ENCODE results near the gene ABLIM3.

Gene ABLIM3

DNA sequence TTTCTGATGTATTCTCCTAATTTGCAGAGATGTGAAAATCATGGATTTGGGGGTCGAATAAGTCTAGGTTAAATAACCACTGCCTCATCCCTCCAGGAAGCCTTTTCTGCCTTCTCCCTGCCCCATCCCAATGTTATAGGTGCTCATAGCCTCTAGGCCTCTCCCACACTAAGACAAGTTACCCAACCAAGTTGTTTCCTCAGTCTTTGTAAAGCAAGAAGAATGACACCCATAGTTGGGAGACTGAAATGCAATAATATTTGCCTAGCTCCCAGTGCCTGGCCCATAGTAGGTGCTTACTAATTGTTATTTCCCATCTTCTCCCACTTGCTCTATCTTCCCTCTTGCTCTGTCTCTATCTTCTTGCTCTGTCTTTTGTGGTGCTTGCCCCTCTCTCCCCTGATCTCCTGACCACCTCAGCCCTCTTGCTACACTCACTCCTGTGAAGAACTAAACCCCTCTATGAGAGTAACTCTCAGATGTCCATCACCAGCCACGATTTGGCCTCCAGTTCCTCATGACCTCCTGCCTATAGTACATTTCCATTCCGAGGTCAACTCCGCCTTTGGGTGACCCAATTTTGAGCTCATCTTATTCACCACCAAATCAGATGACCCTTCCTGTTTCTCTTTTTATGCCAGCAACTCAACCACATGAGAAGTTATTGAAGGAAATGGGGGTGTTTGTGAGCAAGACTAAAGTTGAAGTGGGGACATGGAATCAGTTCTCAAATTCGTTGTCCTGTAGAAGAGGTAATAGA lies 137.3 kb downstream of the ABLIM3 start:
- TF ChIP-seq SIN3A (IDR thresholded peaks at IDR 0.05; ENCODE audit: borderline replicate concordance, insufficient read depth, low read length): no peak

DNA sequence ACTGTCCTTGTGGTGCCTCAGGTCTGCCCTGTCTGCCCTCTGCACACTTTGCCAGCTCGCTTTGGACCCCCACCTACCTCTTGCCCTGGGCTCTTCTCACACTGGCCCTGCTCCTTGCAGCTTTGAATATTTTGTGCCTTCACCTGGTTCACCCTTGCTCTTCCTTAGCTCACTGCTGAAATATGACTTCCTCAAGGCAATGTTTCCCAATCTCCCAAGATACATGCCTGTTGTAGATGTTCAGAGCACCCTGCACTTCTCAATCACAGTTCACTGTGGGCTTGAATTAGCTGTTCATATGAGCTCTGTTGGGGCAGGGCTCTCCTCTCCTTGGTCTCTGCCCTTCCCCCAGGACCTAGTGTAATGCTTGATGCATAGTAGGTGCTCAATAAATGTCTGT lies 138.4 kb downstream of the ABLIM3 start:
- TF ChIP-seq FOXP2 (optimal IDR thresholded peaks at IDR 0.05; ENCODE audit: borderline replicate concordance, extremely low read depth, extremely low read length, insufficient read depth) (no peak), POLR2AphosphoS5 (IDR thresholded peaks at IDR 0.05; ENCODE audit: low read depth, low read length) (no peak), SIN3A (IDR thresholded peaks at IDR 0.05; ENCODE audit: borderline replicate concordance, insufficient read depth, low read length) (no peak), TAF1 (IDR thresholded peaks at IDR 0.05; ENCODE audit: borderline replicate concordance, insufficient read depth, low read length) (no peak)
- TF ChIP-seq, protein P1, sequence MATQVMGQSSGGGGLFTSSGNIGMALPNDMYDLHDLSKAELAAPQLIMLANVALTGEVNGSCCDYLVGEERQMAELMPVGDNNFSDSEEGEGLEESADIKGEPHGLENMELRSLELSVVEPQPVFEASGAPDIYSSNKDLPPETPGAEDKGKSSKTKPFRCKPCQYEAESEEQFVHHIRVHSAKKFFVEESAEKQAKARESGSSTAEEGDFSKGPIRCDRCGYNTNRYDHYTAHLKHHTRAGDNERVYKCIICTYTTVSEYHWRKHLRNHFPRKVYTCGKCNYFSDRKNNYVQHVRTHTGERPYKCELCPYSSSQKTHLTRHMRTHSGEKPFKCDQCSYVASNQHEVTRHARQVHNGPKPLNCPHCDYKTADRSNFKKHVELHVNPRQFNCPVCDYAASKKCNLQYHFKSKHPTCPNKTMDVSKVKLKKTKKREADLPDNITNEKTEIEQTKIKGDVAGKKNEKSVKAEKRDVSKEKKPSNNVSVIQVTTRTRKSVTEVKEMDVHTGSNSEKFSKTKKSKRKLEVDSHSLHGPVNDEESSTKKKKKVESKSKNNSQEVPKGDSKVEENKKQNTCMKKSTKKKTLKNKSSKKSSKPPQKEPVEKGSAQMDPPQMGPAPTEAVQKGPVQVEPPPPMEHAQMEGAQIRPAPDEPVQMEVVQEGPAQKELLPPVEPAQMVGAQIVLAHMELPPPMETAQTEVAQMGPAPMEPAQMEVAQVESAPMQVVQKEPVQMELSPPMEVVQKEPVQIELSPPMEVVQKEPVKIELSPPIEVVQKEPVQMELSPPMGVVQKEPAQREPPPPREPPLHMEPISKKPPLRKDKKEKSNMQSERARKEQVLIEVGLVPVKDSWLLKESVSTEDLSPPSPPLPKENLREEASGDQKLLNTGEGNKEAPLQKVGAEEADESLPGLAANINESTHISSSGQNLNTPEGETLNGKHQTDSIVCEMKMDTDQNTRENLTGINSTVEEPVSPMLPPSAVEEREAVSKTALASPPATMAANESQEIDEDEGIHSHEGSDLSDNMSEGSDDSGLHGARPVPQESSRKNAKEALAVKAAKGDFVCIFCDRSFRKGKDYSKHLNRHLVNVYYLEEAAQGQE (IDR thresholded peaks at IDR 0.05; ENCODE audit: insufficient read depth in 1 of 2, low read depth in 2 of 2, low read length in 2 of 2): no peak

DNA sequence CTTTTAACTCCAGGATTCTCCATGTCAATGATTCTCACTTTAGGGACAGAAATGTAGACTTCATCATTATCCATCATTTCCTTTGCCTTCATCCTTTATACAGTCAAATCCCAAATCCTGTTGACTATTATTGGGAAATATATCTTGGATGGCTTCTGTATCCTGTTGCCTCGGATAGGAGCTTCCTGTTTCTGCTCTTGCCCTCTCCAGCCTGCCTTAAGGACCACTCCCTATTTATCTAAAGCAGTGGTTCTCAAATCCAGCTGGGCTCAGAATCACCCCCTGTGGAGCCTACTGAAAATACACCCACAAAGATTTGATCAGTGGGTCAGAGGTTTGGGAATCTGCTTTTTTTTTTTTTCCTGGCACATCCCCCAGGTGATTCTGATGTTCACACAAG lies 138.8 kb downstream of the ABLIM3 start:
- TF ChIP-seq FOXP2 (optimal IDR thresholded peaks at IDR 0.05; ENCODE audit: borderline replicate concordance, extremely low read depth, extremely low read length, insufficient read depth) (no peak), SIN3A (IDR thresholded peaks at IDR 0.05; ENCODE audit: borderline replicate concordance, insufficient read depth, low read length) (no peak), TAF1 (IDR thresholded peaks at IDR 0.05; ENCODE audit: borderline replicate concordance, insufficient read depth, low read length) (no peak), POLR2AphosphoS5 (IDR thresholded peaks at IDR 0.05; ENCODE audit: low read depth, low read length) (no peak)
- TF ChIP-seq, protein P1 (IDR thresholded peaks at IDR 0.05; ENCODE audit: insufficient read depth in 1 of 2, low read depth in 2 of 2, low read length in 2 of 2): no peak

DNA sequence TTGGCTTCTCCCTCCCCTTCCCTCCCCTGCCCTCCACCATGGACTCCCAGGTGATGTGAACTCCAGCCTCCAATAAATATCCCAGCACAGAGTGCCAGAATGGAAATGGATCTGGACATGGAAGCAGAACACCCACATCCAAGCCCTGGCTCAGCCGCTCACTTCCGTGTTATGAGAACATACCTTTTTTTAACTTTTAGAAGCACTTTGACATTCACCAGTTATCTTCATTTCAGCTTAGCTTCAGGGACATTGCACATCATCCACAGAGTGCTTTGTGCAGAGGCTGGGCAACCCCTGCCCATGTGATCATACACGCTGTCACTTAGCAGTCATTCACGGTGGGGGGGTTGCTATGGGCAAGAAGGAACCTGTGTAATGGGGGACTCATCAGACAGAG lies 139.5 kb downstream of the ABLIM3 start:
- TF ChIP-seq SIN3A (IDR thresholded peaks at IDR 0.05; ENCODE audit: borderline replicate concordance, insufficient read depth, low read length) (no peak), POLR2AphosphoS5 (IDR thresholded peaks at IDR 0.05; ENCODE audit: low read depth, low read length) (no peak), FOXP2 (optimal IDR thresholded peaks at IDR 0.05; ENCODE audit: borderline replicate concordance, extremely low read depth, extremely low read length, insufficient read depth) (no peak), TAF1 (IDR thresholded peaks at IDR 0.05; ENCODE audit: borderline replicate concordance, insufficient read depth, low read length) (no peak)
- TF ChIP-seq, protein P1 (IDR thresholded peaks at IDR 0.05; ENCODE audit: insufficient read depth in 1 of 2, low read depth in 2 of 2, low read length in 2 of 2): no peak

DNA sequence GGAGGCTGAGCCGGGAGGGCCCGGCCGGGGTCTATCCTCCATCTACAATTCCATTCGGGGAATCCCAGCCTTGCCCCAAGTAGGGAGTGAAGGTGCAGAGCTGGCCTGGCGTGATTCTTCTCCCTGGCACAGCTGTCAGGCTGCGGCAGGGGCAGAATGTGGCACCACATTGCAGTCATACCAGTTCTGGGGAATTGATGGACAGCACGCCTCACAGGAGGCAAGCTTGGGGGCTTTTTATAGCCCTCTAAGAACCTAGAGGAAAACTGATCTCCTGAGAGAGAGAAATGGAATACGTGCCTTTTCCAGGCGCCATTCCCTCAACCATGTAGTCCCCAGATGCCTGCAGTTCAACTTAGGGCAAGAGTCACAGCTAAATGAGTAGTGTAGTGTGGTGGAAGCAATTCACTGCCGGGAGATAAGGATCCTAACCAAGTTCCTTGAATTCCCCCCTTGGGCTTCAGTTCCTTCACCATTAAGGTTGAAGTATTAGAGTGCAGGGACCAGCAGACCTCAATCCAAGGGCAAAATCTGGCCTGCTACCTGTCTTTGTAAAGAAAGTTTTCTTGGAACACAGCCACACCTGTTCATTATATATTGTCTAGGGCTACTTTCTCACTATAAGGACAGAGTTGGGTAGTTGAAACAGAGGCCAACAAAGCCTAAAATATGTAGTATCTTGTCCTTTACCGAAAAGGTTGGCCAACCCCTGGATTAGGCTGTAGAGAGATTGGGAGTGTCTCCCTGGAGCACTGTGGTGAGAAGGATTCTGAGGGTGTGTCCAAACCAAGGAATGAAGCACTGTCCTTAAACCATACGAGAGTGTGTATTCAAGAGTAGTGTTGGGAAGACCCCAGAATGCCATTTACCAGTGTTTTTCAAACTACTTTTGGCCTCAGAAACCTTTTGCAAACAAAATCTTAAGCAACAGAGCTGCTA lies 141.0 kb downstream of the ABLIM3 start:
- no peak for TF ChIP-seq FOXP2 (optimal IDR thresholded peaks at IDR 0.05; ENCODE audit: borderline replicate concordance, extremely low read depth, extremely low read length, insufficient read depth)
- TF ChIP-seq, protein P1 (IDR thresholded peaks at IDR 0.05; ENCODE audit: insufficient read depth in 1 of 2, low read depth in 2 of 2, low read length in 2 of 2): no peak
- no peak for TF ChIP-seq POLR2AphosphoS5 (IDR thresholded peaks at IDR 0.05; ENCODE audit: low read depth, low read length)
